GM21390 (cell line): ENCODE measurements around the gene SAP30L.

ENCODE experiments used
- ATAC-seq: cut with Tn5 transposase; IDR thresholded peaks from one replicate; pipeline ENCODE4 v1.9.1; 2021; ENCODE audit not compliant: unreplicated experiment

SAP30L gene

GRCh38 chr5:154506049-154506715 lies 60.4 kb downstream of the SAP30L start:
- ATAC-seq: no peak

DNA sequence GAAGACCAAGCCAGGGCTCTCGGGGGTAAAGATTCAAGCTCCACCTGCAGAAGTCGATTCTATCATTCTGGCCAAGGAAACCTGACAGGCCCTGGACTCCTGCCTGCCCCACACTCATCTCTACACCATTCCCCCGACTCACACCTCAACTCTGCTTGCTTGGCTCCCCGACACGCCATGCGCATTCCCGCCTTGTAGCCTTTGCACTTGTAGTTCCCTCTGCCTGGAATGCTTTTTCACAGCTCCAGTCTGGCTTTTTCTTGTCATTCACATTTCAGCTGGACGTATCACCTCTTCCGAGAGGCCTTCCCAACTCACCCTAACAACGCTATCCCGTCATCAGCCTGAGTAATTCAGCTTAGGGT lies 60.9 kb downstream of the SAP30L start:
- ATAC-seq: no peak

- ATAC-seq: no peak
These were observed 62.3 kb downstream of the SAP30L start for GRCh38 chr5:154508114-154508513.

GRCh38 chr5:154509784-154510555 lies 64.2 kb downstream of the SAP30L start:
- ATAC-seq: no peak
